T-cell (primary cell): ENCODE results near the gene TXLNB. TPM values are rescaled to one million over a fixed set of nuclear protein-coding genes. Genes with fewer than 3 reads are reported as not detected.
A peak's percentile ranks its signal among the peaks of the same experiment; 100 is the strongest.
"Not testable (repeated sequence)": the region's sequence is repeated elsewhere in the genome, so short reads cannot be mapped to it uniquely, and the experiment has no call there.

Experiments
- ATAC-seq, 4 experiments: fragments of 200-7000 bp in 3 of 4; fragments of 150-1000 bp in 1 of 4; cut with Tn5 transposase; replicated peaks in 1 of 4; 1 replicate in 3 of 4; 2 replicates in 1 of 4; pipeline ENCODE4 v1.10.0; 2021; ENCODE audit warnings: moderate library complexity in 3 of 4, mild to moderate bottlenecking in 2 of 4, moderate number of reproducible peaks in 1 of 4
- CTCF ChIA-PET, 2 donors: fragments of 300-600 bp; sonication (Branson Sonifier 250); formaldehyde crosslinking; loops; one replicate each; lab custom pipeline; 2022; ENCODE audit warnings: antibody characterized with exemption in 2 of 2; lab: Charles Lee
- POLR2A ChIA-PET, 2 donors: fragments of 300-600 bp; sonication (Branson Sonifier 250); formaldehyde crosslinking; loops; one replicate each; lab custom pipeline; 2022; ENCODE audit warnings: antibody characterized with exemption in 2 of 2; lab: Charles Lee
- DNase-seq, 35 experiments: peaks; one replicate each; pipeline versions ENCODE4 v3.0.0 to v3.0.0-alpha.2; 2013 to 2023
- H3K27ac ChIP-seq: one replicate; pipeline ENCODE4 v1.5.1; 2013; ENCODE audit warnings: low read length
- H3K27me3 ChIP-seq, 2 experiments: replicated peaks in 1 of 2; 1 replicate in 1 of 2; 2 replicates in 1 of 2; pipeline versions ENCODE4 v1.6.1 to v1.7.0; 2013; ENCODE audit warnings: low read length in 1 of 2, mixed read lengths in 1 of 2; ENCODE audit not compliant: control insufficient read depth in 2 of 2, insufficient read depth in 2 of 2; ENCODE audit errors: extremely low read depth in 1 of 2
- H3K36me3 ChIP-seq, 2 donors: 1 replicate in 1 of 2; 2 replicates in 1 of 2; pipeline versions ENCODE4 v1.6.1 to v1.7.0; 2013; ENCODE audit warnings: low read length in 1 of 2; ENCODE audit not compliant: control insufficient read depth in 2 of 2, insufficient read depth in 1 of 2; ENCODE audit errors: extremely low read depth in 1 of 2
- H3K4me1 ChIP-seq, 2 experiments: 1 replicate in 1 of 2; 2 replicates in 1 of 2; pipeline versions ENCODE4 v1.6.1 to v1.7.0; 2013; ENCODE audit warnings: low read length in 2 of 2, mixed read lengths in 1 of 2; ENCODE audit not compliant: insufficient read depth in 2 of 2, control insufficient read depth in 1 of 2; ENCODE audit errors: extremely low read depth in 1 of 2
- H3K4me3 ChIP-seq, 2 donors: 1 replicate in 1 of 2; 2 replicates in 1 of 2; pipeline versions ENCODE4 v1.5.1 to v1.7.0; 2013; ENCODE audit warnings: mild to moderate bottlenecking in 2 of 2, low read length in 1 of 2, moderate library complexity in 1 of 2; ENCODE audit not compliant: control insufficient read depth in 1 of 2; ENCODE audit errors: extremely low read depth in 1 of 2
- H3K9me3 ChIP-seq: 2 replicates; pipeline ENCODE4 v1.7.0; 2013
- H3K27ac Mint-ChIP-seq, 2 donors: one replicate each; pipeline ENCODE4 v1.8.0; 2020 to 2021; ENCODE audit warnings: mild to moderate bottlenecking in 2 of 2, mixed read lengths in 2 of 2
- H3K27me3 Mint-ChIP-seq, 2 donors: one replicate each; pipeline ENCODE4 v1.8.0; 2021 to 2022; ENCODE audit warnings: mixed read lengths in 2 of 2
- H3K36me3 Mint-ChIP-seq: one replicate; pipeline ENCODE4 v1.8.0; 2021; ENCODE audit warnings: mixed read lengths
- H3K4me1 Mint-ChIP-seq, 3 donors: one replicate each; pipeline ENCODE4 v1.8.0; 2020 to 2022; ENCODE audit warnings: mixed read lengths in 3 of 3, mild to moderate bottlenecking in 1 of 3
- H3K4me3 Mint-ChIP-seq, 3 donors: one replicate each; pipeline ENCODE4 v1.8.0; 2020 to 2022; ENCODE audit warnings: mild to moderate bottlenecking in 3 of 3, mixed read lengths in 3 of 3, moderate library complexity in 3 of 3
- H3K9me3 Mint-ChIP-seq, 3 donors: one replicate each; pipeline ENCODE4 v1.8.0; 2020 to 2022; ENCODE audit warnings: mixed read lengths in 3 of 3
- WGBS: methylation state at CpG from one replicate; pipeline ENCODE4 v1.1.5; 2013; ENCODE audit warnings: missing lambda C conversion rate; ENCODE audit not compliant: insufficient coverage; 5-methylcytosine and 5-hydroxymethylcytosine counted together
- total RNA-seq, 35 experiments: library from RNA in 6 of 35; stranded (reverse) in 6 of 35; fragments of 120-200 nt in 1 of 35; gene quantifications; one replicate each; pipeline versions ENCODE4 v1.2.1 to v1.2.4 and lab custom pipeline; 2013 to 2026

TXLNB gene
- total RNA-seq, 5 donors from 2014 or later (not counting 1 experiment from before 2014, with no cell fraction given), result 0.41 to 0.92 (median 0.72) TPM

GRCh38 chr6:139219746-139220145 is 72.1 kb downstream of the TXLNB start:
- no peaks in the 10 kb centered on the region for H3K36me3 Mint-ChIP-seq
- peak overlapping the region; percentile 95 to 97 for H3K27ac Mint-ChIP-seq
- Histone ChIP-seq H3K4me1 (peaks cover 0 to 7% of the 10 kb centered on the region in 2 experiments), H3K9me3 (no peaks in the 10 kb centered on the region), H3K36me3 (no peaks in the 10 kb centered on the region), H3K4me3 (no peak overlapping the region), H3K27ac (peak overlapping the region; percentile 10), H3K27me3 (no peaks in the 10 kb centered on the region)
- H3K27me3 Mint-ChIP-seq, result no peaks in the 10 kb centered on the region
- H3K4me1 Mint-ChIP-seq, result peaks cover 8 to 11% (median 10%) of the 10 kb centered on the region in 3 donors
- ChIA-PET POLR2A (interaction anchor here in 1 of 2 donors (1.1 to 1.3 kb wide), 2 partner anchors 145 to 155 kb away, joined by 4 to 11 read pairs; partner anchors contain the start of gene CITED2), CTCF (interaction anchor here (0.5 to 6.7 kb wide), 35 partner anchors 10 to 527 kb away, joined by 3 to 145 read pairs (median 4); partner anchors contain the start of genes CITED2 (in 2 of the 2) and REPS1 (in 1 of the 2))
- DNase-seq, result no peak
- WGBS, result no CpG with 5 or more reads among the region's 2 CpGs
- ATAC-seq, result no peak
- no peaks in the 10 kb centered on the region for H3K9me3 Mint-ChIP-seq
- peak overlapping the region in 1 of 3 donors; percentile 12 for H3K4me3 Mint-ChIP-seq

- Histone ChIP-seq H3K4me3 (no peak overlapping the region), H3K36me3 (no peaks in the 10 kb centered on the region), H3K9me3 (no peaks in the 10 kb centered on the region), H3K4me1 (peaks cover 0 to 7% of the 10 kb centered on the region in 2 experiments), H3K27me3 (no peaks in the 10 kb centered on the region), H3K27ac (peak overlapping the region; percentile 10)
- ChIA-PET CTCF (interaction anchor here (0.5 to 6.7 kb wide), 37 partner anchors 10 to 526 kb away, joined by 3 to 145 read pairs (median 4); partner anchors contain the start of genes CITED2 (in 2 of the 2) and REPS1 (in 1 of the 2)), POLR2A (interaction anchor here (0.6 to 1.3 kb wide), 3 partner anchors 102 to 155 kb away, joined by 4 to 13 read pairs (median 11); partner anchors contain the start of gene CITED2 (in 1 of the 2))
- H3K27ac Mint-ChIP-seq, result peak overlapping the region; percentile 95 to 97
- H3K9me3 Mint-ChIP-seq, result no peaks in the 10 kb centered on the region
- H3K27me3 Mint-ChIP-seq, result no peaks in the 10 kb centered on the region
- no peaks in the 10 kb centered on the region for H3K36me3 Mint-ChIP-seq
- peak overlapping the region; percentile 12 to 44 (median 41) for H3K4me3 Mint-ChIP-seq
- DNase-seq (peak; percentile 40 to 82 (median 63)), ATAC-seq (peak; percentile 99 to 100 (median 100))
- H3K4me1 Mint-ChIP-seq, result peaks cover 8 to 11% (median 10%) of the 10 kb centered on the region in 3 donors
- WGBS, result 19% methylated on average over 6 of the region's 7 CpGs
Measured at GRCh38 chr6:139219271-139219729, 72.5 kb downstream of the TXLNB start.

- DNase-seq, H3K27me3 ChIP-seq, H3K9me3 ChIP-seq, H3K36me3 ChIP-seq, H3K27ac ChIP-seq, CTCF ChIA-PET, H3K27me3 Mint-ChIP-seq, H3K4me3 ChIP-seq, H3K4me3 Mint-ChIP-seq, ATAC-seq, H3K27ac Mint-ChIP-seq, POLR2A ChIA-PET, H3K4me1 ChIP-seq: not testable (repeated sequence)
- Mint-ChIP-seq H3K9me3 (peaks cover 12 to 35% (median 19%) of the 10 kb centered on the region in 3 donors), H3K36me3 (peaks cover 29% of the 10 kb centered on the region), H3K4me1 (peaks cover 9 to 24% (median 10%) of the 10 kb centered on the region in 3 donors)
- WGBS, result no CpG with 5 or more reads among the region's 2 CpGs
Measured at GRCh38 chr6:139212460-139212859, 79.3 kb downstream of the TXLNB start.

GRCh38 chr6:139210766-139211165 is 81.0 kb downstream of the TXLNB start:
- POLR2A ChIA-PET, H3K4me1 ChIP-seq, H3K4me3 ChIP-seq, H3K27ac ChIP-seq, H3K27me3 Mint-ChIP-seq, H3K27me3 ChIP-seq, H3K36me3 ChIP-seq, H3K9me3 ChIP-seq, ATAC-seq, H3K27ac Mint-ChIP-seq, CTCF ChIA-PET: not testable (repeated sequence)
- peaks cover 40% of the 10 kb centered on the region for H3K36me3 Mint-ChIP-seq
- DNase-seq, result peak in 23 of 35 experiments; percentile 3 to 53 (median 25)
- WGBS, result 86% methylated on average over 6 of the region's 10 CpGs
- peaks cover 20 to 48% (median 22%) of the 10 kb centered on the region in 3 donors for H3K9me3 Mint-ChIP-seq
- H3K4me3 Mint-ChIP-seq, result peak overlapping the region in 1 of 3 donors; percentile 4
- peaks cover 9 to 24% (median 13%) of the 10 kb centered on the region in 3 donors for H3K4me1 Mint-ChIP-seq

GRCh38 chr6:139205843-139206242 is 86.0 kb downstream of the TXLNB start:
- no peak for DNase-seq
- peaks cover 48% of the 10 kb centered on the region for H3K36me3 Mint-ChIP-seq
- no peak overlapping the region for H3K27ac ChIP-seq
- H3K27me3 Mint-ChIP-seq, result peaks cover 0 to 4% of the 10 kb centered on the region in 2 donors
- no peaks in the 10 kb centered on the region for H3K27me3 ChIP-seq
- peaks cover 16 to 47% (median 21%) of the 10 kb centered on the region in 3 donors for H3K9me3 Mint-ChIP-seq
- POLR2A ChIA-PET, result interaction anchor here in 1 of 2 donors (0.7 kb wide), 1 partner anchor 800 kb away, joined by 6 read pairs; no protein-coding TSS in a partner anchor
- no peak for ATAC-seq
- no peaks in the 10 kb centered on the region for H3K9me3 ChIP-seq
- no peak overlapping the region for H3K27ac Mint-ChIP-seq
- H3K36me3 ChIP-seq, result no peaks in the 10 kb centered on the region
- H3K4me1 ChIP-seq, result peaks cover 0 to 4% of the 10 kb centered on the region in 2 experiments
- no peak overlapping the region for H3K4me3 ChIP-seq
- WGBS, result no CpG with 5 or more reads among the region's 3 CpGs
- peaks cover 8 to 22% (median 13%) of the 10 kb centered on the region in 3 donors for H3K4me1 Mint-ChIP-seq
- no peak overlapping the region for H3K4me3 Mint-ChIP-seq
- CTCF ChIA-PET, result no interaction called here

- peaks cover 16 to 42% (median 21%) of the 10 kb centered on the region in 3 donors for H3K9me3 Mint-ChIP-seq
- Histone ChIP-seq H3K27ac (no peak overlapping the region), H3K9me3 (no peaks in the 10 kb centered on the region), H3K4me3 (no peak overlapping the region), H3K4me1 (no peaks in the 10 kb centered on the region), H3K36me3 (no peaks in the 10 kb centered on the region), H3K27me3 (no peaks in the 10 kb centered on the region)
- ATAC-seq, result no peak
- POLR2A ChIA-PET, result interaction anchor here in 1 of 2 donors (0.7 kb wide), 1 partner anchor 801 kb away, joined by 6 read pairs; no protein-coding TSS in a partner anchor
- no peak overlapping the region for H3K27ac Mint-ChIP-seq
- H3K36me3 Mint-ChIP-seq, result peaks cover 45% of the 10 kb centered on the region
- WGBS, result no CpG with 5 or more reads among the region's 2 CpGs
- no peak for DNase-seq
- H3K4me3 Mint-ChIP-seq, result no peak overlapping the region
- H3K4me1 Mint-ChIP-seq, result peaks cover 0 to 14% (median 12%) of the 10 kb centered on the region in 3 donors
- CTCF ChIA-PET, result interaction anchor here in 1 of 2 donors (0.6 kb wide), 1 partner anchor 215 kb away, joined by 3 read pairs; no protein-coding TSS in a partner anchor
- H3K27me3 Mint-ChIP-seq, result peaks cover 0 to 4% of the 10 kb centered on the region in 2 donors
Measured at GRCh38 chr6:139204978-139205377, 86.8 kb downstream of the TXLNB start.
